Testis (tissue), 3 donors: ENCODE measurements around the gene ABL1. TPM values are rescaled to one million over a fixed set of nuclear protein-coding genes. Genes with fewer than 3 reads are reported as not detected.

Experiments used
- DNase-seq: peaks from one replicate; pipeline ENCODE4 v3.0.0-alpha.2; 2019
- H3K27ac ChIP-seq, 2 donors: fragments of 200-600 bp; sonication (generic); one replicate each; pipeline ENCODE4 v1.5.1; 2019
- H3K27me3 ChIP-seq: fragments of 200-600 bp; sonication (generic); one replicate; pipeline ENCODE4 v1.5.1; 2019
- H3K36me3 ChIP-seq: fragments of 200-600 bp; sonication (generic); one replicate; pipeline ENCODE4 v1.5.1; 2017; ENCODE audit warnings: low read depth; ENCODE audit errors: missing control alignments
- H3K4me1 ChIP-seq: fragments of 200-600 bp; sonication (generic); one replicate; pipeline ENCODE4 v1.5.1; 2019
- H3K4me3 ChIP-seq, 2 donors: fragments of 200-600 bp; sonication (generic); one replicate each; pipeline ENCODE4 v1.5.1; 2017 to 2019
- H3K9me3 ChIP-seq: fragments of 200-600 bp; sonication (generic); one replicate; pipeline ENCODE4 v1.5.1; 2017
- CTCF ChIP-seq, 3 experiments: fragments of 450-650 bp in 2 of 3; fragments of 200-600 bp in 1 of 3; sonication (generic) in 1 of 3; IDR thresholded peaks; one replicate each; pipeline ENCODE4 v1.5.1; 2016 to 2019; ENCODE audit warnings: antibody characterized with exemption in 3 of 3, mild to moderate bottlenecking in 2 of 3, moderate library complexity in 1 of 3
- POLR2A ChIP-seq: fragments of 450-650 bp; IDR thresholded peaks from one replicate; pipeline ENCODE4 v1.6.1; 2017; ENCODE audit warnings: antibody characterized with exemption, mild to moderate bottlenecking, moderate library complexity
- WGBS, 2 donors: methylation state at CpG; one replicate each; pipeline ENCODE4 v1.1.5; 2018; 5-methylcytosine and 5-hydroxymethylcytosine counted together
- intact Hi-C: fragments of 100-400 bp; cut with DNase I; formaldehyde crosslinking; loops from one replicate; pipeline ENCODE4 v1.15.1; 2023; ENCODE audit warnings: low total_unique reads
- polyA plus RNA-seq: library from polyadenylated mRNA; stranded (reverse); fragments of 350-450 nt; fragmentation: Illumina TruSeq; extraction: RNeasy Lipid Tissue Mini Kit (QIAGEN cat#74804); gene quantifications from one replicate; pipeline ENCODE4 v1.2.3, GENCODE V29; 2014; ENCODE audit warnings: low read depth, low replicate concordance; ENCODE audit not compliant: insufficient read depth
- total RNA-seq, 2 donors: library from RNA; depleted of rRNA; stranded (reverse); fragments of >200 nt; gene quantifications; one replicate each; pipeline ENCODE4 v1.2.3, GENCODE V29; 2016

The ABL1 gene
- total and polyA plus RNA-seq, 3 donors from 2014 or later, result 51.0 to 65.9 (median 57.2) TPM

- Histone ChIP-seq H3K4me3 (no peak overlapping the region), H3K4me1 (no peaks in the 10 kb centered on the region), H3K27me3 (no peaks in the 10 kb centered on the region), H3K27ac (no peak overlapping the region), H3K9me3 (no peaks in the 10 kb centered on the region), H3K36me3 (no peaks in the 10 kb centered on the region)
- DNase-seq, result no peak
- WGBS, 2 donors, result 75 to 84% methylated on average over 1 of the region's 1 CpG
- intact Hi-C loops, result no loop called here
- TF ChIP-seq CTCF (IDR thresholded peaks at IDR 0.05) (no peak), POLR2A (no peak)
These were observed 29.3 kb upstream of the ABL1 start for GRCh38 chr9:130805510-130806326.

GRCh38 chr9:130806327-130806716 is 28.7 kb upstream of the ABL1 start:
- Histone ChIP-seq H3K27ac (no peak overlapping the region), H3K4me1 (no peaks in the 10 kb centered on the region), H3K9me3 (no peaks in the 10 kb centered on the region), H3K36me3 (no peaks in the 10 kb centered on the region), H3K27me3 (no peaks in the 10 kb centered on the region), H3K4me3 (no peak overlapping the region)
- DNase-seq, result no peak
- intact Hi-C loops, result no loop called here
- TF ChIP-seq POLR2A, result no peak
- TF ChIP-seq CTCF (IDR thresholded peaks at IDR 0.05), result no peak
- 81 to 100% methylated on average over 1 of the region's 1 CpG for WGBS, 2 donors

GRCh38 chr9:130810609-130811136 is 24.4 kb upstream of the ABL1 start:
- H3K9me3 ChIP-seq, result no peaks in the 10 kb centered on the region
- no peak for TF ChIP-seq POLR2A
- TF ChIP-seq CTCF (IDR thresholded peaks at IDR 0.05), result no peak
- DNase-seq, result no peak
- intact Hi-C loops, result no loop called here
- no peaks in the 10 kb centered on the region for H3K27me3 ChIP-seq
- H3K36me3 ChIP-seq, result no peaks in the 10 kb centered on the region
- H3K4me1 ChIP-seq, result no peaks in the 10 kb centered on the region
- no peak overlapping the region for H3K27ac ChIP-seq
- H3K4me3 ChIP-seq, result no peak overlapping the region

GRCh38 chr9:130815242-130815808 is 19.7 kb upstream of the ABL1 start:
- Histone ChIP-seq H3K4me1 (no peaks in the 10 kb centered on the region), H3K4me3 (no peak overlapping the region), H3K36me3 (no peaks in the 10 kb centered on the region), H3K27ac (no peak overlapping the region), H3K9me3 (no peaks in the 10 kb centered on the region), H3K27me3 (no peaks in the 10 kb centered on the region)
- intact Hi-C loops, result no loop called here
- 87 to 88% methylated on average over 9 of the region's 9 CpGs for WGBS, 2 donors
- no peak for TF ChIP-seq CTCF (IDR thresholded peaks at IDR 0.05)
- no peak for TF ChIP-seq POLR2A
- DNase-seq, result no peak
